Neutrophil (primary cell): Measurements from ENCODE around the gene SLC66A1.
A peak's percentile ranks its signal among the peaks of the same experiment; 100 is the strongest.
"Not testable (repeated sequence)": the region's sequence is repeated elsewhere in the genome, so short reads cannot be mapped to it uniquely, and the experiment has no call there.

ENCODE experiments used
- H3K27ac ChIP-seq: fragments of 200-600 bp; sonication (generic); 2 replicates; pipeline ENCODE4 v1.5.1; 2016; ENCODE audit warnings: mild to moderate bottlenecking, moderate library complexity
- H3K27me3 ChIP-seq: fragments of 200-600 bp; sonication (generic); 2 replicates; pipeline ENCODE4 v1.6.0; 2016; ENCODE audit warnings: mild to moderate bottlenecking
- H3K36me3 ChIP-seq: fragments of 200-600 bp; sonication (generic); 2 replicates; pipeline ENCODE4 v1.5.1; 2017
- H3K4me1 ChIP-seq, 2 experiments: fragments of 200-600 bp in 1 of 2; sonication (generic) in 1 of 2; 1 replicate in 1 of 2; 2 replicates in 1 of 2; pipeline versions ENCODE4 v1.5.1 to v1.6.1; 2013 to 2016; ENCODE audit warnings: low read depth in 1 of 2, low read length in 1 of 2, mild to moderate bottlenecking in 1 of 2, moderate library complexity in 1 of 2; ENCODE audit not compliant: control insufficient read depth in 1 of 2, insufficient read depth in 1 of 2
- H3K4me3 ChIP-seq, 2 experiments: fragments of 200-600 bp in 1 of 2; sonication (generic) in 1 of 2; 1 replicate in 1 of 2; 2 replicates in 1 of 2; pipeline ENCODE4 v1.5.1; 2013 to 2016; ENCODE audit warnings: low read depth in 1 of 2, low read length in 1 of 2, mild to moderate bottlenecking in 1 of 2, moderate library complexity in 1 of 2
- H3K9me3 ChIP-seq: fragments of 200-600 bp; sonication (generic); 2 replicates; pipeline ENCODE4 v1.5.1; 2016
- TF ChIP-seq, protein P1 (sequence below): fragments of 200-600 bp; sonication (generic); IDR thresholded peaks from 2 replicates; pipeline ENCODE4 v1.5.1; 2016; ENCODE audit warnings: antibody characterized with exemption

Gene SLC66A1

DNA sequence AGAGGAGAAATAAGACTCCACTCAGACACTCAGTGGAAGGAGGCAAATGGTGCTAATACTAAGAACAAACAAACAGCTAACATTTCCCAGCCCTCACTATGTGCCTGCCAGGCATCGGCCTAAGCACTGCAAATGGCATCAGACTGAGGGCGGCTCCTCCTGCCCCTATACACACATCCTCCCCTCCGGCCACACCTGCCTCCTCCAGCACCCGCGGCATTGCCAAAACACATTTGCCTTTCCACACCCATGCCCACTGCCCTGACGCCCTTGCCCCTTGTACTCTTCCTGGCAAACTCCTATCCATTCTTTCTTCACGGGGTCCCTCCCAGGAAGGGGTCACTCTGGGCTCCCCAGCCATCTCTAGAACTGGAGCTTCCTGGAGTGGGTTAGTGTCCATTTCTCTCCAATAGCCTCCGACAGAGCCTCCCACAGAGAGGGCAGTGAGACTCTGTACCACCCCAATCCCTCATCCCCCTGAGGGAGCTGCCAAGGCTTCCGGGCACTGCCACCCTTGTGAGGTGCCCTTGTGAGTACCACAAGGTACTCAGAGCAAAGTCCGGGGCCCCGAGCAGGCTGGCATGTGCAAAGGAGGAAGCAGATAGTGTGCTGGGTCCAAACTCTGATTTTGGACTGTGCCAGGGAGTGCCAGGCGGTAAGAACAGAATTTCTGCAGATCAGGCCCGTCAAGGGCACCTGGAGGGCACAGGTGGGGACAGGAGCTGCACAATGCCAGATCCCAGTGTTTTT, 24.5 kb upstream of the SLC66A1 start:
- TF ChIP-seq, protein P1, sequence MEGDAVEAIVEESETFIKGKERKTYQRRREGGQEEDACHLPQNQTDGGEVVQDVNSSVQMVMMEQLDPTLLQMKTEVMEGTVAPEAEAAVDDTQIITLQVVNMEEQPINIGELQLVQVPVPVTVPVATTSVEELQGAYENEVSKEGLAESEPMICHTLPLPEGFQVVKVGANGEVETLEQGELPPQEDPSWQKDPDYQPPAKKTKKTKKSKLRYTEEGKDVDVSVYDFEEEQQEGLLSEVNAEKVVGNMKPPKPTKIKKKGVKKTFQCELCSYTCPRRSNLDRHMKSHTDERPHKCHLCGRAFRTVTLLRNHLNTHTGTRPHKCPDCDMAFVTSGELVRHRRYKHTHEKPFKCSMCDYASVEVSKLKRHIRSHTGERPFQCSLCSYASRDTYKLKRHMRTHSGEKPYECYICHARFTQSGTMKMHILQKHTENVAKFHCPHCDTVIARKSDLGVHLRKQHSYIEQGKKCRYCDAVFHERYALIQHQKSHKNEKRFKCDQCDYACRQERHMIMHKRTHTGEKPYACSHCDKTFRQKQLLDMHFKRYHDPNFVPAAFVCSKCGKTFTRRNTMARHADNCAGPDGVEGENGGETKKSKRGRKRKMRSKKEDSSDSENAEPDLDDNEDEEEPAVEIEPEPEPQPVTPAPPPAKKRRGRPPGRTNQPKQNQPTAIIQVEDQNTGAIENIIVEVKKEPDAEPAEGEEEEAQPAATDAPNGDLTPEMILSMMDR = no peak
- Histone ChIP-seq H3K36me3 (no peaks in the 10 kb centered on the region), H3K4me3 (no peak overlapping the region), H3K9me3 (no peaks in the 10 kb centered on the region), H3K27ac (no peak overlapping the region), H3K27me3 (peaks cover 33% of the 10 kb centered on the region), H3K4me1 (peaks cover 3 to 5% of the 10 kb centered on the region in 2 experiments)

DNA sequence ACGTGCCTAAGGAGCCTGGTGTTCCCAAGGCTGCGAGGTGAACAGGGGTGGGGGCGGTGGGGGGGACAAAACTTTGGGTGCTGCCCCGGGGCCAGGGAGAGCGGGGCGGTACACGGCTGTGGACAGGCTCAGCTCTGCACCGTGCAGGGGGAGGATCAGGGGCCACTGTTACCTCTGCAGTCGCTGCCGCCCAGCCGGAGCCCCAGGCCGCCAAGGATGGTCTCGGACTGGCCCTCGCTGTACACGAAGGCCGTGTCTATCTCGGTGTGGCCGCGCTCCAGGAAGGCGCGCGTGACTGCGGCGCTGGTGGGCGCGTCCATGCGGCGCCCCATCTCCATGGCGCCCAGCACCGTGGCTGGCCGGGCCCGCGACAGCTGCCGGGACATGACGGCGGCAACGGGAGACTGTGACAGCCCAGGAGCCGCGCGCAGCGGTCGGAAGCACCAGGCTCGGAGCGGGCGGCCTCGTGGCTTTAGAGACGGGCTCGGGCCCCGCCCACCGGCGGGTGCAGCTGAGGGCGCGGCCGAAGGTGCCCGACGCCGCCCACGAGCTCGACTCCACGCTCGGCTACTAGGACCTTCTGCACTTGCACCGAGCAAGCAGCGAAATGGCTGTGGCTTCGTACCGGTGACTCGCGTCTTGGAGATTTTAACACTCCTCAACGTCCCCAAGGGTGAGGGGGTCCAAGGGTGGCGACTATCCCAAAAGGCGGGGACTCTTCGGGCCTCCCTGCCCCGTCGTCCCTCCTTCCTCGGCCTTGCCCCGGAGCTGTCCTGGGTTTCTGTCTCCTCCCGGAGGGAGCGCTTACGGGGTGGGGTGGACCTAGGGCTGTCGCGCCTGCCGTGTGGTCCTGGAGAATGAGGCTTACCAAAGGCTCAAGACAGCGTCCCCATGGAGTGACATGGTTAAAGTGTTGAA, 23.5 kb upstream of the SLC66A1 start, which contains the start of gene AKR7A3:
Gene AKR7A3 (minus strand): TSS at position 447 of the 918 bp plus-strand sequence. CDS start 61 bp downstream, at position 386.
- peak within 1 kb of the TSS in 1 of 2 experiments; percentile 30 for H3K4me3 ChIP-seq
- not testable (repeated sequence) for H3K9me3 ChIP-seq, H3K4me1 ChIP-seq, H3K36me3 ChIP-seq, H3K27ac ChIP-seq
- H3K27me3 ChIP-seq = peaks cover 33% of the 10 kb centered on the region

DNA sequence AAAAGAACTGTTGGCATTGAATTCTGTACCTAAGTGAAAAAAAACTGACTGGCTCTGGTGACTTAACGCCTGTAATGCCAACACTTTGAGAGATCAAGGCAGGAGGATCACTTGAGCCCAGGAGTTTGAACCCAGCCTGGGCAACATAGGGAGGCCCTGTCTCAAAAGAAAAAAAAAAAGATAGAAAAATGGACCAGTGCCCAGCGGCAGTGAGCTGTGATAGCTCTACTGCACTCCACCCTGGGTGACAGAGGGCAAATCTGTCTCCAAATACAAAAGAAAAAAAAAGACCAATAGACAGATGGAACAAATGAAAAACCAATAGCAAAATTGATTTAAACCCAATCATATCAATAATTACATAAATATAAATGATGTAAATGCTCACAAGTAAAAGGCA, 22.9 kb upstream of the SLC66A1 start:
- H3K27ac ChIP-seq = no peak overlapping the region
- TF ChIP-seq, protein P1 = no peak
- H3K27me3 ChIP-seq = peaks cover 33% of the 10 kb centered on the region
- H3K4me3 ChIP-seq = no peak overlapping the region
- H3K9me3 ChIP-seq = peaks cover under 1% of the 10 kb centered on the region
- H3K4me1 ChIP-seq = peaks cover 3 to 5% of the 10 kb centered on the region in 2 experiments
- no peaks in the 10 kb centered on the region for H3K36me3 ChIP-seq

DNA sequence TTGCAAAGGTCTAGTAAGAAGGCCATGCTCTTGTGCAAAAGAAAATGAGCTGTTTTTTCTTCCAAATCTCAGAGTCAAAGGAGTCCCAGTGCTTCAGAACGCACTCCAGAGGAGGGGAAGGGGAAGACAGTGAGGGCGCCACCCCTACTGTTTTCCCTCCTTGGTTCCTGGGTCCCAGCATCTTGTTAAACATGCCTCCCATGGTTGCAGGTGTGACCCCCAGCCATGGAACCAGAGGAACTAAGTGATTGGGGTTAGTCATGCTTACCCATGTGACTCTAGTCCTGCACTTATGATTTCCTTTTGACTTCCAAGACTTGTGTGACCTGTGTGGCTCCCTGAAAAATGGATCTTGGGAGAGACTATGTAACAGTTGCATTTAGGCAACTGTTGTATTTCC, 17.5 kb upstream of the SLC66A1 start:
- H3K4me1 ChIP-seq = no peaks in the 10 kb centered on the region
- H3K36me3 ChIP-seq = no peaks in the 10 kb centered on the region
- peaks cover 8% of the 10 kb centered on the region for H3K27me3 ChIP-seq
- H3K4me3 ChIP-seq = no peak overlapping the region
- no peak overlapping the region for H3K27ac ChIP-seq
- peaks cover 7% of the 10 kb centered on the region for H3K9me3 ChIP-seq
- TF ChIP-seq, protein P1 = no peak

DNA sequence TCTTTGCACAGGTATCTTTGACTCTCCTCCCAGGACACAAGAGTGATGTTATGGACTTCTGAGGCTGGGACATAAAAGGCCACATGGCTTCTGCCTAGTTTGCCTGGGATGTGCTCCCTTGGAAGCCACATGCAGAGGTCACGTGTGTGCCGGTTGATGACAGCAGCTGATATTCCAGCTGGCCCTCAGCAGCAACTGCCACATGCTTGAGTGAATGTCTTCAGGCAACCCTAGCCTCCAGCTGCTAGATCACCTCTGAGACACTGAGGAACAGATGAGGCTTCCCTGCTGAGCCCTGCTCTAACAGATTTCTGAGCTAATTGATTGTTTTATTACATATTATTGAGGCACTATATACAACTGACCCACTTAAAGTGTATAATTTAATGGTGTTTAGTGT, 11.9 kb upstream of the SLC66A1 start:
- Histone ChIP-seq H3K36me3 (peaks cover 16% of the 10 kb centered on the region), H3K4me3 (no peak overlapping the region), H3K9me3 (no peaks in the 10 kb centered on the region), H3K27me3 (no peaks in the 10 kb centered on the region), H3K4me1 (no peaks in the 10 kb centered on the region), H3K27ac (no peak overlapping the region)
- TF ChIP-seq, protein P1 = no peak

DNA sequence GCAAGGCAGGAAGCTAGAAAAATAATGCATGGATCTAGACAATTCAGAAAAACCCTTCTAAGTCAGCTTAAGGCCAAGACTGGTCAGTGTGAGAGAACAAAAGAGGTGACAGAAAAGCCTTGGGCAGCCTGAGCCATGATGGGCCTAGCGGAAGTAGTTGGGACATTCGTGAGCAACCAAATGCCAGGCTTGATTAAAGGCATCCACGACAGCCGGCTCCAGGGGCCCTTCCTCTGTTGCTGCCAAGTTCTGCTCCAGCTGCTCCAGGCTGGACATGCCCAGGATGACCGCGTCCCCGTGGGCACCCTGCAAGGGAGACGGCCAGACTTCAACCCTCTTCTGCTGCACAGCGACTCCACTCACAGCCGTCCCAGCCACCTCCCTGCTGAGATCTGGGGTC, 8.0 kb upstream of the SLC66A1 start:
- H3K27me3 ChIP-seq, H3K27ac ChIP-seq, H3K4me1 ChIP-seq, H3K9me3 ChIP-seq, H3K4me3 ChIP-seq: not testable (repeated sequence)
- peaks cover 46% of the 10 kb centered on the region for H3K36me3 ChIP-seq
